ENCODE results near the gene NECTIN2. TPM values are rescaled to one million over a fixed set of nuclear protein-coding genes. Genes with fewer than 3 reads are reported as not detected.
"Not testable (repeated sequence)": the region's sequence is repeated elsewhere in the genome, so short reads cannot be mapped to it uniquely, and the experiment has no call there.

NECTIN2 gene
- total and polyA plus RNA-seq, 2 experiments from 2014 or later = 60.5 to 71.7 TPM

- Histone ChIP-seq H2AFZ (no peak overlapping the region), H4K20me1 (ENCODE audit: insufficient read depth) (no peaks in the 10 kb centered on the region), H3K27ac (no peak overlapping the region), H3K9me2 (ENCODE audit: insufficient read depth) (no peaks in the 10 kb centered on the region), H3F3A (ENCODE audit: insufficient read depth) (no peaks in the 10 kb centered on the region), H3K79me2 (ENCODE audit: insufficient read depth) (peaks cover 94% of the 10 kb centered on the region), H3K4me3 (no peak overlapping the region), H3K4me2 (ENCODE audit: unreplicated experiment) (no peak overlapping the region), H3K36me3 (ENCODE audit: low read depth) (no peaks in the 10 kb centered on the region), H3K9ac (no peak overlapping the region), H3K27me3 (replicated peaks; ENCODE audit: insufficient read depth) (no peaks in the 10 kb centered on the region), H3K9me3 (ENCODE audit: low read depth) (no peaks in the 10 kb centered on the region), H3K4me1 (ENCODE audit: insufficient read depth) (no peaks in the 10 kb centered on the region)
- no peak for TF ChIP-seq EZH2phosphoT487 (IDR thresholded peaks at IDR 0.05; ENCODE audit: insufficient read depth, low read depth)
- no peak for TF ChIP-seq EZH2 (IDR thresholded peaks at IDR 0.05; ENCODE audit: insufficient read depth, poor library complexity, severe bottlenecking)
- WGBS, 2 experiments (ENCODE audit: low coverage in 1 of 2, low lambda C conversion rate in 2 of 2, missing lambda C conversion rate in 2 of 2) = 100% methylated on average over 1 of the region's 1 CpG
- in situ Hi-C loops (cut with MboI) = no loop called here
- DNase-seq = no peak
Measured at GRCh38 chr19:44855606-44856005, 9.5 kb downstream of the NECTIN2 start.

GRCh38 chr19:44856421-44857083 is 10.5 kb downstream of the NECTIN2 start:
- WGBS, 2 experiments (ENCODE audit: low coverage in 1 of 2, low lambda C conversion rate in 2 of 2, missing lambda C conversion rate in 2 of 2) = 93 to 95% methylated on average over 10 of the region's 10 CpGs
- Histone ChIP-seq H3K9me3 (ENCODE audit: low read depth) (no peaks in the 10 kb centered on the region), H3K4me2 (ENCODE audit: unreplicated experiment) (no peak overlapping the region), H3K9ac (no peak overlapping the region), H3K4me3 (no peak overlapping the region), H3K9me2 (ENCODE audit: insufficient read depth) (no peaks in the 10 kb centered on the region), H4K20me1 (ENCODE audit: insufficient read depth) (no peaks in the 10 kb centered on the region), H3F3A (ENCODE audit: insufficient read depth) (no peaks in the 10 kb centered on the region), H2AFZ (no peak overlapping the region), H3K27me3 (replicated peaks; ENCODE audit: insufficient read depth) (no peaks in the 10 kb centered on the region), H3K27ac (no peak overlapping the region), H3K36me3 (ENCODE audit: low read depth) (no peaks in the 10 kb centered on the region), H3K79me2 (ENCODE audit: insufficient read depth) (peaks cover 94% of the 10 kb centered on the region), H3K4me1 (ENCODE audit: insufficient read depth) (no peaks in the 10 kb centered on the region)
- no peak for DNase-seq
- in situ Hi-C loops (cut with MboI) = no loop called here
- TF ChIP-seq EZH2phosphoT487 (IDR thresholded peaks at IDR 0.05; ENCODE audit: insufficient read depth, low read depth) (no peak), EZH2 (IDR thresholded peaks at IDR 0.05; ENCODE audit: insufficient read depth, poor library complexity, severe bottlenecking) (no peak)

DNA sequence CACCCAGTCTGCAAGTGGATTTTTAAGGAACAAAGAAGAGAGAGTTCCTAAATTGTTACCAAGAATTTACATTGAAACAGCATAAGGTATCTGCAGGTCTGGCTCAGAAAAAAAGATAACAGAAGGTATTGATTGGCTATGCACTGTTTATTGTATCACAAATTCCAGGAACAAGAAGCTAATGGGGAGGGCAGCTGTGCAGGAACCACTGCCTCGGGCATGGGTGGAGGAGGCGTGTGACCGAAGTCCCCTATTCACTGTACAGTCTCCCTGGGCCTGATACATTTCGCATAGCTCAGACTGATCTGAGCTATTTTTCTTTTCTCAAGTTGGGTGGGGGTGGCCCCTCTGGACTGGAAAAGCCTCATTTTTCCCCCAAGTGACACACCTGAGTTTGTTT is 11.7 kb downstream of the NECTIN2 start:
- in situ Hi-C loops (cut with MboI) = no loop called here
- WGBS, 2 experiments (ENCODE audit: low coverage in 1 of 2, low lambda C conversion rate in 2 of 2, missing lambda C conversion rate in 2 of 2) = 82 to 88% methylated on average over 4 of the region's 4 CpGs
- Histone ChIP-seq H3K4me1 (ENCODE audit: insufficient read depth) (no peaks in the 10 kb centered on the region), H3K4me2 (ENCODE audit: unreplicated experiment) (no peak overlapping the region), H4K20me1 (ENCODE audit: insufficient read depth) (no peaks in the 10 kb centered on the region), H3K9me3 (ENCODE audit: low read depth) (no peaks in the 10 kb centered on the region), H3K9me2 (ENCODE audit: insufficient read depth) (no peaks in the 10 kb centered on the region), H3K27ac (no peak overlapping the region), H3K4me3 (no peak overlapping the region), H3K36me3 (ENCODE audit: low read depth) (no peaks in the 10 kb centered on the region), H3K9ac (no peak overlapping the region), H2AFZ (no peak overlapping the region), H3K79me2 (ENCODE audit: insufficient read depth) (peaks cover 92% of the 10 kb centered on the region), H3F3A (ENCODE audit: insufficient read depth) (no peaks in the 10 kb centered on the region), H3K27me3 (replicated peaks; ENCODE audit: insufficient read depth) (no peaks in the 10 kb centered on the region)
- TF ChIP-seq EZH2phosphoT487 (IDR thresholded peaks at IDR 0.05; ENCODE audit: insufficient read depth, low read depth) (no peak), EZH2 (IDR thresholded peaks at IDR 0.05; ENCODE audit: insufficient read depth, poor library complexity, severe bottlenecking) (no peak)
- no peak for DNase-seq

GRCh38 chr19:44861576-44861975 is 15.5 kb downstream of the NECTIN2 start:
- 76 to 87% methylated on average over 3 of the region's 3 CpGs for WGBS, 2 experiments (ENCODE audit: low coverage in 1 of 2, low lambda C conversion rate in 2 of 2, missing lambda C conversion rate in 2 of 2)
- H3K27me3 ChIP-seq (replicated peaks; ENCODE audit: insufficient read depth); H3K36me3 ChIP-seq (ENCODE audit: low read depth); H3K4me2 ChIP-seq (ENCODE audit: unreplicated experiment); in situ Hi-C loops (cut with MboI); H3K9me2 ChIP-seq (ENCODE audit: insufficient read depth); H3K27ac ChIP-seq; H3K4me1 ChIP-seq (ENCODE audit: insufficient read depth); H2AFZ ChIP-seq; H4K20me1 ChIP-seq (ENCODE audit: insufficient read depth); H3K9me3 ChIP-seq (ENCODE audit: low read depth); H3K9ac ChIP-seq; H3K4me3 ChIP-seq; H3F3A ChIP-seq (ENCODE audit: insufficient read depth); DNase-seq: not testable (repeated sequence)
- peaks cover 63% of the 10 kb centered on the region for H3K79me2 ChIP-seq (ENCODE audit: insufficient read depth)

DNA sequence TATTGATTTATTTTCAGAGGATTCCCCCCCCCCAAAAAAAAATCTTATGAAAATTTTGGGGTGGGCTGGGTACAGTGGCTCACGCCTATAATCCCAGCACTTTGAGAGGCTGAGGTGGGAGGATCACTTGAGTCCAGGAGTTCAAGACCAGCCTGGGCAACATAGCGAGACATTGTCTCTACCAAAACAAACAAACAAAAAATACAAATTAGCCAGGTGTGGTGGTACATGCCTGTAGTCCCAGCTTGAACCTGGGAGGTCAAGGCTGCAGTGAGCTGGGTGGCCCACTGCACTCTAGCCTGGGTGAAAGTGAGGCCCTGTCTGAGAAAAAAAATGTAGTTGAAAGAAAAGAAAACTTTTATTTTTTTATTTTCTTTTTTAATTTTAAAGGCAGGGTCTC is 17.9 kb downstream of the NECTIN2 start:
- Histone ChIP-seq H3K4me1 (ENCODE audit: insufficient read depth) (no peaks in the 10 kb centered on the region), H3K9me2 (ENCODE audit: insufficient read depth) (no peaks in the 10 kb centered on the region), H3K9ac (no peak overlapping the region), H3K9me3 (ENCODE audit: low read depth) (no peaks in the 10 kb centered on the region), H3K27ac (no peak overlapping the region), H3K36me3 (ENCODE audit: low read depth) (no peaks in the 10 kb centered on the region; the same call in 1 of the 2 replicates), H3K4me2 (ENCODE audit: unreplicated experiment) (no peak overlapping the region), H3F3A (ENCODE audit: insufficient read depth) (no peaks in the 10 kb centered on the region), H3K27me3 (replicated peaks; ENCODE audit: insufficient read depth) (no peaks in the 10 kb centered on the region), H2AFZ (no peak overlapping the region), H3K4me3 (no peak overlapping the region), H4K20me1 (ENCODE audit: insufficient read depth) (no peaks in the 10 kb centered on the region), H3K79me2 (ENCODE audit: insufficient read depth) (peaks cover 40% of the 10 kb centered on the region)
- 91 to 100% methylated on average over 2 of the region's 2 CpGs for WGBS, 2 experiments (ENCODE audit: low coverage in 1 of 2, low lambda C conversion rate in 2 of 2, missing lambda C conversion rate in 2 of 2)
- DNase-seq = no peak
- in situ Hi-C loops (cut with MboI) = no loop called here
- TF ChIP-seq EZH2phosphoT487 (IDR thresholded peaks at IDR 0.05; ENCODE audit: insufficient read depth, low read depth) = no peak
- TF ChIP-seq EZH2 (IDR thresholded peaks at IDR 0.05; ENCODE audit: insufficient read depth, poor library complexity, severe bottlenecking) = no peak

Data from GM23248 (cell line).